Panc1 (cell line): Measurements from ENCODE around the gene IL34. TPM values are rescaled to one million over a fixed set of nuclear protein-coding genes. Genes with fewer than 3 reads are reported as not detected.

Experiments used
- ATAC-seq: fragments of 200-7000 bp; cut with Tn5 transposase; 2 replicates; pipeline ENCODE4 v1.9.1; 2020; ENCODE audit warnings: mild to moderate bottlenecking, moderate library complexity
- BruUV-seq: library from RNA; stranded (reverse); fragments of 400-500 nt; replicated peaks from 2 replicates; lab custom pipeline; 2021; lab: Mats Ljungman, UMichigan
- CTCF ChIA-PET: fragments of 300-600 bp; sonication (Branson Sonifier 250); formaldehyde crosslinking; loops from one replicate; lab custom pipeline; 2022; ENCODE audit warnings: antibody characterized with exemption; lab: Charles Lee
- POLR2A ChIA-PET: fragments of 300-600 bp; sonication (Branson Sonifier 250); formaldehyde crosslinking; loops from one replicate; lab custom pipeline; 2022; ENCODE audit warnings: antibody characterized with exemption; lab: Charles Lee
- DNase-seq: peaks from one replicate; pipeline ENCODE4 v3.0.0-alpha.2; 2010; ENCODE audit warnings: low read depth, low spot score
- H3K27ac ChIP-seq: 2 replicates; pipeline ENCODE4 v1.5.1; 2011; ENCODE audit warnings: mild to moderate bottlenecking, low read length, inconsistent platforms
- H3K27me3 ChIP-seq: fragments of 200-500 bp; sonication (Bioruptor generic); 2 replicates; pipeline ENCODE4 v1.6.0; 2014; ENCODE audit warnings: low read length, inconsistent platforms; ENCODE audit not compliant: control insufficient read depth, insufficient read depth
- H3K36me3 ChIP-seq: fragments of 200-500 bp; sonication (Bioruptor generic); 2 replicates; pipeline ENCODE4 v1.5.1; 2014; ENCODE audit warnings: inconsistent platforms, mild to moderate bottlenecking, low read length, moderate library complexity; ENCODE audit not compliant: control insufficient read depth, insufficient read depth
- H3K4me1 ChIP-seq: 2 replicates; pipeline ENCODE4 v1.5.1; 2011; ENCODE audit warnings: inconsistent platforms, mild to moderate bottlenecking, low read length, moderate library complexity; ENCODE audit not compliant: control insufficient read depth, insufficient read depth
- H3K4me3 ChIP-seq, 2 experiments: 2 replicates each; pipeline ENCODE4 v1.5.1; 2011 to 2012; ENCODE audit warnings: low read depth in 2 of 2, low read length in 2 of 2, mild to moderate bottlenecking in 2 of 2, inconsistent platforms in 1 of 2, moderate library complexity in 1 of 2
- H3K9me3 ChIP-seq: fragments of 200-500 bp; sonication (Bioruptor generic); 2 replicates; pipeline ENCODE4 v1.5.1; 2014; ENCODE audit warnings: low read depth, mild to moderate bottlenecking, inconsistent platforms, low read length, moderate library complexity; ENCODE audit not compliant: control insufficient read depth, insufficient read depth
- POLR2AphosphoS5 ChIP-seq: IDR thresholded peaks from 2 replicates; pipeline ENCODE4 v1.6.1; 2012; ENCODE audit warnings: mild to moderate bottlenecking, low read depth, low read length, moderate library complexity
- REST ChIP-seq, 2 experiments: IDR thresholded peaks; 2 replicates each; pipeline ENCODE4 v1.6.1; 2011 to 2012; ENCODE audit warnings: low read depth in 2 of 2, control low read depth in 1 of 2, low read length in 1 of 2, mild to moderate bottlenecking in 1 of 2, moderate library complexity in 1 of 2; ENCODE audit not compliant: insufficient read depth in 1 of 2
- SIN3A ChIP-seq: IDR thresholded peaks from 2 replicates; pipeline ENCODE4 v1.6.1; 2012; ENCODE audit warnings: low read depth, mild to moderate bottlenecking, low read length, moderate library complexity, borderline replicate concordance; ENCODE audit not compliant: insufficient read depth
- TCF7L2 ChIP-seq: IDR thresholded peaks from 2 replicates; pipeline ENCODE4 v1.6.1; 2011; ENCODE audit warnings: mild to moderate bottlenecking, low read depth, low read length, inconsistent platforms
- in situ Hi-C: cut with HindIII; loops from 2 replicates; pipeline ENCODE4 v1.10.0; 2016; ENCODE audit warnings: low sequenced_read_pairs, low pct_unique_long_range_greater_than_20kb
- intact Hi-C: fragments of 100-400 bp; cut with micrococcal nuclease; formaldehyde crosslinking; loops from one replicate; pipeline ENCODE4 v1.10.0; 2022; ENCODE audit not compliant: unreplicated experiment
- total RNA-seq: library from RNA; stranded (reverse); gene quantifications from one replicate; pipeline ENCODE4 v1.2.1, GENCODE V29; 2021; ENCODE audit not compliant: unreplicated experiment
- TF ChIP-seq, protein P1 (sequence below): fragments of 450-650 bp; IDR thresholded peaks from 2 replicates; pipeline ENCODE4 v1.5.1; 2017; ENCODE audit warnings: mild to moderate bottlenecking

The IL34 gene
- total RNA-seq, 1 experiment from 2014 or later: 5.8 TPM

- intact Hi-C loops (no loop called here), in situ Hi-C loops (no loop called here)
- H3K36me3 ChIP-seq: peaks cover 4% of the 10 kb centered on the region; the same call in 1 of the 2 replicates
- no peak for ATAC-seq
- POLR2A ChIA-PET: interaction anchor here (0.6 kb wide), 3 partner anchors 83 to 602 kb away, joined by 3 to 4 read pairs (median 3); partner anchors contain the start of gene CMTR2
- CTCF ChIA-PET: interaction anchor here (0.5 kb wide), 1 partner anchor 85 kb away, joined by 3 read pairs; no protein-coding TSS in a partner anchor
- TF ChIP-seq POLR2AphosphoS5 (no peak), TCF7L2 (no peak), REST (IDR thresholded peaks at IDR 0.05; ENCODE audit: insufficient read depth in 1 of 2, low read depth in 2 of 2, low read length in 1 of 2) (no peak), SIN3A (no peak)
- TF ChIP-seq, protein P1, sequence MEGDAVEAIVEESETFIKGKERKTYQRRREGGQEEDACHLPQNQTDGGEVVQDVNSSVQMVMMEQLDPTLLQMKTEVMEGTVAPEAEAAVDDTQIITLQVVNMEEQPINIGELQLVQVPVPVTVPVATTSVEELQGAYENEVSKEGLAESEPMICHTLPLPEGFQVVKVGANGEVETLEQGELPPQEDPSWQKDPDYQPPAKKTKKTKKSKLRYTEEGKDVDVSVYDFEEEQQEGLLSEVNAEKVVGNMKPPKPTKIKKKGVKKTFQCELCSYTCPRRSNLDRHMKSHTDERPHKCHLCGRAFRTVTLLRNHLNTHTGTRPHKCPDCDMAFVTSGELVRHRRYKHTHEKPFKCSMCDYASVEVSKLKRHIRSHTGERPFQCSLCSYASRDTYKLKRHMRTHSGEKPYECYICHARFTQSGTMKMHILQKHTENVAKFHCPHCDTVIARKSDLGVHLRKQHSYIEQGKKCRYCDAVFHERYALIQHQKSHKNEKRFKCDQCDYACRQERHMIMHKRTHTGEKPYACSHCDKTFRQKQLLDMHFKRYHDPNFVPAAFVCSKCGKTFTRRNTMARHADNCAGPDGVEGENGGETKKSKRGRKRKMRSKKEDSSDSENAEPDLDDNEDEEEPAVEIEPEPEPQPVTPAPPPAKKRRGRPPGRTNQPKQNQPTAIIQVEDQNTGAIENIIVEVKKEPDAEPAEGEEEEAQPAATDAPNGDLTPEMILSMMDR: no peak
- peaks cover 40% of the 10 kb centered on the region for H3K4me1 ChIP-seq
- no peak overlapping the region for H3K4me3 ChIP-seq
- BruUV-seq: no TSS peak
- no peak for DNase-seq
- no peaks in the 10 kb centered on the region for H3K27me3 ChIP-seq
- H3K27ac ChIP-seq: peak overlapping the region; percentile 34; the same call in 1 of the 2 replicates
- H3K9me3 ChIP-seq: no peaks in the 10 kb centered on the region
Measured at GRCh38 chr16:70687671-70688245, 41.4 kb downstream of the IL34 start.

DNA sequence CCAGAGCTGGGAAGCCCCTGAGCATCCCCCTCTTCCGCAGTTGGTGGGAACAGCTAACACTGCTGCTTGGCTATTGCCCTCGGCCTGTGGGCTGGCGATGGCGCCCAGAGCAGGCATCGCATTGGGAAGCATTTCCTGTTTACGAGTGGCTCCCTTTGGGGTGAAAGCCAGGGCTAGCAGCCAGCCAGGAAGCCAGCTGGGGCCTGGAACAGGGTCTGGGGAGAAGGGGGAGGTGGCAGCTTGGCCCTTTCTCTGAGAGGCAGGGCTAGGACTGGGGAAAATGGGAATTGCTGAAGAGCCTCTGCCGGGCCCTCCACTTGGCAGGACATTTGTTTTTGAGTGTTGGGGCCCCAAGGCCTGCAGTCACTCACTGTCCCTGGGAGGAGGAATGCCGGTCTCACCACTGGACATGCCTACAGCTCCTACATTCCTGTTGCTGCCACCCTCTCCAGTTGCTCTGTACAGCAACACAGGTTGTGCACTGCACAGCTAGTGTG lies 41.9 kb downstream of the IL34 start:
- H3K36me3 ChIP-seq: peaks cover 4% of the 10 kb centered on the region; the same call in 1 of the 2 replicates
- in situ Hi-C loops: no loop called here
- ChIA-PET POLR2A (interaction anchor here (0.6 kb wide), 1 partner anchor 309 kb away, joined by 4 read pairs; no protein-coding TSS in a partner anchor), CTCF (no interaction called here)
- no peak overlapping the region for H3K4me3 ChIP-seq
- peaks cover 41% of the 10 kb centered on the region for H3K4me1 ChIP-seq
- peak overlapping the region; percentile 34; the same call in 1 of the 2 replicates for H3K27ac ChIP-seq
- intact Hi-C loops: no loop called here
- no peaks in the 10 kb centered on the region for H3K9me3 ChIP-seq
- no peak for TF ChIP-seq POLR2AphosphoS5
- TF ChIP-seq, protein P1: no peak
- TF ChIP-seq SIN3A: no peak
- TF ChIP-seq TCF7L2: no peak
- no peak for TF ChIP-seq REST (IDR thresholded peaks at IDR 0.05; ENCODE audit: insufficient read depth in 1 of 2, low read depth in 2 of 2, low read length in 1 of 2)
- H3K27me3 ChIP-seq: no peaks in the 10 kb centered on the region
- DNase-seq (no peak), ATAC-seq (no peak)
- no TSS peak for BruUV-seq
